Liver (tissue), 9 donors: Measurements from ENCODE around the gene SMARCA1. TPM values are rescaled to one million over a fixed set of nuclear protein-coding genes. Genes with fewer than 3 reads are reported as not detected.

ENCODE experiments used
- DNase-seq: peaks from one replicate; pipeline ENCODE4 v3.0.0-alpha.2; 2017; ENCODE audit warnings: low spot score
- H3K27ac ChIP-seq, 2 donors: one replicate each; pipeline ENCODE4 v1.7.0; 2013; ENCODE audit warnings: inconsistent platforms in 2 of 2, low read length in 2 of 2, control low read depth in 1 of 2, low read depth in 1 of 2, mild to moderate bottlenecking in 1 of 2
- H3K27me3 ChIP-seq, 4 donors: one replicate each; pipeline versions ENCODE4 v1.6.1 to v1.7.0; 2013; ENCODE audit warnings: low read length in 3 of 4, inconsistent platforms in 1 of 4, mild to moderate bottlenecking in 1 of 4, moderate library complexity in 1 of 4; ENCODE audit not compliant: control insufficient read depth in 4 of 4, insufficient read depth in 4 of 4
- H3K36me3 ChIP-seq, 4 donors: one replicate each; pipeline versions ENCODE4 v1.6.1 to v1.7.0; 2013; ENCODE audit warnings: low read length in 3 of 4, mild to moderate bottlenecking in 3 of 4, low read depth in 1 of 4, moderate library complexity in 1 of 4; ENCODE audit not compliant: control insufficient read depth in 4 of 4, insufficient read depth in 3 of 4
- H3K4me1 ChIP-seq, 4 donors: one replicate each; pipeline versions ENCODE4 v1.6.1 to v1.7.0; 2013; ENCODE audit warnings: low read length in 3 of 4, mild to moderate bottlenecking in 3 of 4, moderate library complexity in 1 of 4; ENCODE audit not compliant: control insufficient read depth in 4 of 4, insufficient read depth in 4 of 4
- H3K4me3 ChIP-seq, 3 donors: one replicate each; pipeline versions ENCODE4 v1.6.1 to v1.7.0; 2013; ENCODE audit warnings: low read length in 3 of 3, control low read depth in 1 of 3, low read depth in 1 of 3, mild to moderate bottlenecking in 1 of 3
- H3K9ac ChIP-seq, 2 donors: one replicate each; pipeline ENCODE4 v1.7.0; 2013; ENCODE audit warnings: low read length in 2 of 2, mild to moderate bottlenecking in 2 of 2, moderate library complexity in 2 of 2, control low read depth in 1 of 2, low read depth in 1 of 2
- H3K9me3 ChIP-seq, 4 donors: one replicate each; pipeline versions ENCODE4 v1.6.1 to v1.7.0; 2013; ENCODE audit warnings: low read length in 3 of 4; ENCODE audit not compliant: control insufficient read depth in 4 of 4
- EGR1 ChIP-seq, 2 donors: IDR thresholded peaks; 2 replicates each; pipeline ENCODE4 v1.6.1; 2016 to 2018; ENCODE audit warnings: antibody characterized with exemption in 2 of 2, low read depth in 2 of 2
- FOXA1 ChIP-seq: IDR thresholded peaks from 2 replicates; pipeline ENCODE4 v1.6.1; 2016; ENCODE audit warnings: antibody characterized with exemption
- FOXA2 ChIP-seq: IDR thresholded peaks from 2 replicates; pipeline ENCODE4 v1.6.1; 2016; ENCODE audit warnings: antibody characterized with exemption
- GABPA ChIP-seq, 2 donors: IDR thresholded peaks in 1 of 2; conservative IDR thresholded peaks in 1 of 2; 2 replicates each; pipeline ENCODE4 v1.6.1; 2016; ENCODE audit warnings: antibody characterized with exemption in 2 of 2, mild to moderate bottlenecking in 1 of 2, moderate library complexity in 1 of 2
- HNF4A ChIP-seq, 2 donors: conservative IDR thresholded peaks; 2 replicates each; pipeline ENCODE4 v1.6.1; 2016; ENCODE audit warnings: antibody characterized with exemption in 2 of 2, mild to moderate bottlenecking in 2 of 2
- HNF4G ChIP-seq: IDR thresholded peaks from 2 replicates; pipeline ENCODE4 v1.6.1; 2016; ENCODE audit warnings: antibody characterized with exemption
- JUND ChIP-seq, 2 donors: IDR thresholded peaks; 2 replicates each; pipeline ENCODE4 v1.6.1; 2016; ENCODE audit warnings: antibody characterized with exemption in 2 of 2
- NR2F2 ChIP-seq: IDR thresholded peaks from 2 replicates; pipeline ENCODE4 v1.6.1; 2016; ENCODE audit warnings: antibody characterized with exemption
- RAD21 ChIP-seq, 2 donors: IDR thresholded peaks; 2 replicates each; pipeline ENCODE4 v1.6.1; 2016; ENCODE audit warnings: antibody characterized with exemption in 2 of 2, mild to moderate bottlenecking in 2 of 2
- RXRA ChIP-seq, 2 donors: IDR thresholded peaks; 2 replicates each; pipeline ENCODE4 v1.6.1; 2017 to 2018; ENCODE audit warnings: antibody characterized with exemption in 2 of 2, mild to moderate bottlenecking in 1 of 2
- SP1 ChIP-seq: IDR thresholded peaks from 2 replicates; pipeline ENCODE4 v1.6.1; 2018; ENCODE audit warnings: antibody characterized with exemption, mild to moderate bottlenecking
- TAF1 ChIP-seq: conservative IDR thresholded peaks from 2 replicates; pipeline ENCODE4 v1.6.1; 2016; ENCODE audit warnings: antibody characterized with exemption, mild to moderate bottlenecking
- YY1 ChIP-seq: IDR thresholded peaks from 2 replicates; pipeline ENCODE4 v1.6.1; 2016; ENCODE audit warnings: antibody characterized with exemption, mild to moderate bottlenecking
- WGBS: extraction: QIAGEN DNeasy Blood & Tissue Kit; methylation state at CpG from one replicate; pipeline ENCODE4 v1.1.7; 2013; 5-methylcytosine and 5-hydroxymethylcytosine counted together
- polyA plus RNA-seq, 2 donors: library from polyadenylated mRNA; stranded (reverse) in 1 of 2; unstranded in 1 of 2; fragments of 200-250 nt in 1 of 2; fragments of >200 nt in 1 of 2; fragmentation: Nextera tagmentation in 1 of 2; extraction: Ambion mirVana in 1 of 2; gene quantifications; one replicate each; pipeline versions ENCODE4 v1.2.1 to v1.2.3, GENCODE V29; 2013 to 2015
- total RNA-seq, 2 donors: library from RNA; depleted of rRNA; stranded (reverse); fragments of >200 nt; gene quantifications; one replicate each; pipeline ENCODE4 v1.2.3, GENCODE V29; 2014
- TF ChIP-seq, protein P1 (sequence below): fragments of 150-350 bp; IDR thresholded peaks from 2 replicates; pipeline ENCODE4 v1.5.1; 2017; ENCODE audit warnings: improper control_type of control experiment, low read depth, low read length; ENCODE audit not compliant: missing input control
- TF ChIP-seq, protein P2 (sequence below): IDR thresholded peaks from 2 replicates; pipeline ENCODE4 v1.6.1; 2016; ENCODE audit warnings: antibody characterized with exemption
- TF ChIP-seq, protein P3 (sequence below): IDR thresholded peaks from 2 replicates; pipeline ENCODE4 v1.6.1; 2016; ENCODE audit warnings: antibody characterized with exemption
- TF ChIP-seq, protein P4 (sequence below): IDR thresholded peaks from 2 replicates; pipeline ENCODE4 v1.6.1; 2016; ENCODE audit warnings: antibody characterized with exemption
- TF ChIP-seq, protein P5 (sequence below): IDR thresholded peaks from 2 replicates; pipeline ENCODE4 v1.6.1; 2016; ENCODE audit warnings: antibody characterized with exemption, mild to moderate bottlenecking
- donor health status: healthy.
- donor health status: healthy.
- donor health status: healthy.
- donor health status: healthy.
- donor health status: healthy.

Gene SMARCA1
- total and polyA plus RNA-seq, 4 donors = 14.7 to 44.2 (median 23.9) TPM

DNA sequence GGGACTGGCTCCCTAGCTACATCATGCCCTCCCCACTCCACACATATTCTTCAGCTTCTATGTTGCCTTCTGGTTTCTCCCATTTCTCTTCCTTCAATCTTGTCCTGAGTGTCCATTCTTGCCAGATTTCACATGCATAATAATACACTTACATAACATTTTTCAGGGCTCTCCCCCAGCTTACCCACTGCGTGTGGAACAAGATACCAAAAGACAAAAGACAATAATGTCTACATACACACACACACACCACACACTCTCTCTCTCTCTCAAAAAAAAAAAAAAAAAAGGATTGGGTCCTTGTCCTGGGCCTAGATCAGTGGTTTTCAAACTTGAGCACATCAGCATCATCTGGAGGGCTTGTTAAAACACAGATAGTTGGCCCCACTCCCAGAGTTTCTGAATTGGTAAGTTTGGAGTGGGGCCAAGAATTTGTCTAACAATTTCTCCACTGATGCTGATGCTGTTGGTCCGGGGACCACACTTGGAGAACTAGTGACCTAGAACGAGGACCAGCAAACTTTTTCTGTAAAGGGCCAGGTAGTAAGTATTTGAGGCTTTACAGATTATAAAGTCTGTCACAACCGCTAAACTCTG is 6.5 kb upstream of the SMARCA1 start:
- Histone ChIP-seq H3K4me1 (peaks cover 0 to 7% (median 5%) of the 10 kb centered on the region in 4 donors), H3K4me3 (no peak overlapping the region), H3K27ac (no peak overlapping the region), H3K9me3 (no peaks in the 10 kb centered on the region), H3K9ac (no peak overlapping the region), H3K36me3 (no peaks in the 10 kb centered on the region), H3K27me3 (no peaks in the 10 kb centered on the region)
- WGBS = 73% methylated on average over 4 of the region's 4 CpGs
- TF ChIP-seq RXRA (IDR thresholded peaks at IDR 0.05) = no peak
- TF ChIP-seq FOXA1 = no peak
- TF ChIP-seq, protein P1, sequence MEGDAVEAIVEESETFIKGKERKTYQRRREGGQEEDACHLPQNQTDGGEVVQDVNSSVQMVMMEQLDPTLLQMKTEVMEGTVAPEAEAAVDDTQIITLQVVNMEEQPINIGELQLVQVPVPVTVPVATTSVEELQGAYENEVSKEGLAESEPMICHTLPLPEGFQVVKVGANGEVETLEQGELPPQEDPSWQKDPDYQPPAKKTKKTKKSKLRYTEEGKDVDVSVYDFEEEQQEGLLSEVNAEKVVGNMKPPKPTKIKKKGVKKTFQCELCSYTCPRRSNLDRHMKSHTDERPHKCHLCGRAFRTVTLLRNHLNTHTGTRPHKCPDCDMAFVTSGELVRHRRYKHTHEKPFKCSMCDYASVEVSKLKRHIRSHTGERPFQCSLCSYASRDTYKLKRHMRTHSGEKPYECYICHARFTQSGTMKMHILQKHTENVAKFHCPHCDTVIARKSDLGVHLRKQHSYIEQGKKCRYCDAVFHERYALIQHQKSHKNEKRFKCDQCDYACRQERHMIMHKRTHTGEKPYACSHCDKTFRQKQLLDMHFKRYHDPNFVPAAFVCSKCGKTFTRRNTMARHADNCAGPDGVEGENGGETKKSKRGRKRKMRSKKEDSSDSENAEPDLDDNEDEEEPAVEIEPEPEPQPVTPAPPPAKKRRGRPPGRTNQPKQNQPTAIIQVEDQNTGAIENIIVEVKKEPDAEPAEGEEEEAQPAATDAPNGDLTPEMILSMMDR = no peak
- TF ChIP-seq, protein P2, sequence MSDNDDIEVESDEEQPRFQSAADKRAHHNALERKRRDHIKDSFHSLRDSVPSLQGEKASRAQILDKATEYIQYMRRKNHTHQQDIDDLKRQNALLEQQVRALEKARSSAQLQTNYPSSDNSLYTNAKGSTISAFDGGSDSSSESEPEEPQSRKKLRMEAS = no peak
- no peak for TF ChIP-seq RAD21 (IDR thresholded peaks at IDR 0.05)
- TF ChIP-seq TAF1 = no peak
- TF ChIP-seq, protein P3, sequence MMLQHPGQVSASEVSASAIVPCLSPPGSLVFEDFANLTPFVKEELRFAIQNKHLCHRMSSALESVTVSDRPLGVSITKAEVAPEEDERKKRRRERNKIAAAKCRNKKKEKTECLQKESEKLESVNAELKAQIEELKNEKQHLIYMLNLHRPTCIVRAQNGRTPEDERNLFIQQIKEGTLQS = no peak
- TF ChIP-seq, protein P4, sequence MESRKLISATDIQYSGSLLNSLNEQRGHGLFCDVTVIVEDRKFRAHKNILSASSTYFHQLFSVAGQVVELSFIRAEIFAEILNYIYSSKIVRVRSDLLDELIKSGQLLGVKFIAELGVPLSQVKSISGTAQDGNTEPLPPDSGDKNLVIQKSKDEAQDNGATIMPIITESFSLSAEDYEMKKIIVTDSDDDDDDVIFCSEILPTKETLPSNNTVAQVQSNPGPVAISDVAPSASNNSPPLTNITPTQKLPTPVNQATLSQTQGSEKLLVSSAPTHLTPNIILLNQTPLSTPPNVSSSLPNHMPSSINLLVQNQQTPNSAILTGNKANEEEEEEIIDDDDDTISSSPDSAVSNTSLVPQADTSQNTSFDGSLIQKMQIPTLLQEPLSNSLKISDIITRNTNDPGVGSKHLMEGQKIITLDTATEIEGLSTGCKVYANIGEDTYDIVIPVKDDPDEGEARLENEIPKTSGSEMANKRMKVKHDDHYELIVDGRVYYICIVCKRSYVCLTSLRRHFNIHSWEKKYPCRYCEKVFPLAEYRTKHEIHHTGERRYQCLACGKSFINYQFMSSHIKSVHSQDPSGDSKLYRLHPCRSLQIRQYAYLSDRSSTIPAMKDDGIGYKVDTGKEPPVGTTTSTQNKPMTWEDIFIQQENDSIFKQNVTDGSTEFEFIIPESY = no peak
- TF ChIP-seq HNF4G = no peak
- TF ChIP-seq GABPA (IDR thresholded peaks at IDR 0.05 in 1 of 2, conservative IDR thresholded peaks at IDR 0.05 in 1 of 2) = no peak
- TF ChIP-seq, protein P5, sequence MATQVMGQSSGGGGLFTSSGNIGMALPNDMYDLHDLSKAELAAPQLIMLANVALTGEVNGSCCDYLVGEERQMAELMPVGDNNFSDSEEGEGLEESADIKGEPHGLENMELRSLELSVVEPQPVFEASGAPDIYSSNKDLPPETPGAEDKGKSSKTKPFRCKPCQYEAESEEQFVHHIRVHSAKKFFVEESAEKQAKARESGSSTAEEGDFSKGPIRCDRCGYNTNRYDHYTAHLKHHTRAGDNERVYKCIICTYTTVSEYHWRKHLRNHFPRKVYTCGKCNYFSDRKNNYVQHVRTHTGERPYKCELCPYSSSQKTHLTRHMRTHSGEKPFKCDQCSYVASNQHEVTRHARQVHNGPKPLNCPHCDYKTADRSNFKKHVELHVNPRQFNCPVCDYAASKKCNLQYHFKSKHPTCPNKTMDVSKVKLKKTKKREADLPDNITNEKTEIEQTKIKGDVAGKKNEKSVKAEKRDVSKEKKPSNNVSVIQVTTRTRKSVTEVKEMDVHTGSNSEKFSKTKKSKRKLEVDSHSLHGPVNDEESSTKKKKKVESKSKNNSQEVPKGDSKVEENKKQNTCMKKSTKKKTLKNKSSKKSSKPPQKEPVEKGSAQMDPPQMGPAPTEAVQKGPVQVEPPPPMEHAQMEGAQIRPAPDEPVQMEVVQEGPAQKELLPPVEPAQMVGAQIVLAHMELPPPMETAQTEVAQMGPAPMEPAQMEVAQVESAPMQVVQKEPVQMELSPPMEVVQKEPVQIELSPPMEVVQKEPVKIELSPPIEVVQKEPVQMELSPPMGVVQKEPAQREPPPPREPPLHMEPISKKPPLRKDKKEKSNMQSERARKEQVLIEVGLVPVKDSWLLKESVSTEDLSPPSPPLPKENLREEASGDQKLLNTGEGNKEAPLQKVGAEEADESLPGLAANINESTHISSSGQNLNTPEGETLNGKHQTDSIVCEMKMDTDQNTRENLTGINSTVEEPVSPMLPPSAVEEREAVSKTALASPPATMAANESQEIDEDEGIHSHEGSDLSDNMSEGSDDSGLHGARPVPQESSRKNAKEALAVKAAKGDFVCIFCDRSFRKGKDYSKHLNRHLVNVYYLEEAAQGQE = no peak
- no peak for TF ChIP-seq JUND (IDR thresholded peaks at IDR 0.05)
- TF ChIP-seq SP1 = no peak
- TF ChIP-seq NR2F2 = no peak
- TF ChIP-seq EGR1 (IDR thresholded peaks at IDR 0.05; ENCODE audit: low read depth in 2 of 2) = no peak
- TF ChIP-seq FOXA2 = no peak
- no peak for TF ChIP-seq HNF4A (conservative IDR thresholded peaks at IDR 0.05)
- TF ChIP-seq YY1 = no peak
- DNase-seq = no peak
